GM19467 (cell line): Measurements from ENCODE around the gene CIITA.
"Not testable (repeated sequence)": the region's sequence is repeated elsewhere in the genome, so short reads cannot be mapped to it uniquely, and the experiment has no call there.

ENCODE experiments used
- ATAC-seq: cut with Tn5 transposase; IDR thresholded peaks from one replicate; pipeline ENCODE4 v1.9.1; 2021; ENCODE audit warnings: mild to moderate bottlenecking, moderate library complexity; ENCODE audit not compliant: unreplicated experiment

The CIITA gene

GRCh38 chr16:10876799-10877341, at the start of gene CIITA:
Gene CIITA, plus strand, starts transcription at chr16:10877202. Its CDS starts 129 bp downstream, at chr16:10877331.
- peak; percentile 51 for ATAC-seq

GRCh38 chr16:10827691-10828341, 49.2 kb upstream of the CIITA start:
- ATAC-seq: no peak

GRCh38 chr16:10828851-10829366, 48.1 kb upstream of the CIITA start:
- ATAC-seq: no peak

- not testable (repeated sequence) for ATAC-seq
Observed at GRCh38 chr16:10829390-10830098, 47.5 kb upstream of the CIITA start.

- not testable (repeated sequence) for ATAC-seq
Observed at GRCh38 chr16:10830240-10830639, 46.8 kb upstream of the CIITA start.

- ATAC-seq: no peak
Observed at GRCh38 chr16:10831894-10832886, 44.8 kb upstream of the CIITA start.

- ATAC-seq: no peak
Observed at GRCh38 chr16:10833271-10833670, 43.7 kb upstream of the CIITA start.

GRCh38 chr16:10834130-10834529, 42.9 kb upstream of the CIITA start:
- no peak for ATAC-seq

GRCh38 chr16:10834766-10835165, 42.2 kb upstream of the CIITA start:
- ATAC-seq: no peak

GRCh38 chr16:10835281-10835931, 41.6 kb upstream of the CIITA start:
- peak; percentile 51 for ATAC-seq

GRCh38 chr16:10836174-10836853, 40.7 kb upstream of the CIITA start:
- no peak for ATAC-seq

- ATAC-seq: no peak
Observed at GRCh38 chr16:10838621-10839278, 38.3 kb upstream of the CIITA start.

GRCh38 chr16:10839279-10839666, 37.7 kb upstream of the CIITA start:
- no peak for ATAC-seq

GRCh38 chr16:10840703-10841102, 36.3 kb upstream of the CIITA start:
- ATAC-seq: no peak

GRCh38 chr16:10846213-10846998, 30.6 kb upstream of the CIITA start:
- ATAC-seq: no peak

- ATAC-seq: no peak
Observed at GRCh38 chr16:10847176-10847575, 29.8 kb upstream of the CIITA start.

- ATAC-seq: no peak
Observed at GRCh38 chr16:10849736-10850477, 27.1 kb upstream of the CIITA start.

GRCh38 chr16:10850478-10850850, 26.5 kb upstream of the CIITA start:
- no peak for ATAC-seq
